GM10266 (cell line): ENCODE data around the gene DNMT3A.

Experiments
- DNase-seq: peaks from one replicate; pipeline ENCODE4 v3.0.0; 2012; ENCODE audit errors: extremely low spot score
- TF ChIP-seq, protein P1 (sequence below): IDR thresholded peaks from 2 replicates; pipeline ENCODE4 v1.5.1; 2012; ENCODE audit warnings: mild to moderate bottlenecking, low read depth; ENCODE audit not compliant: control insufficient read depth, insufficient read depth; ENCODE audit errors: missing control alignments

DNMT3A gene

DNA sequence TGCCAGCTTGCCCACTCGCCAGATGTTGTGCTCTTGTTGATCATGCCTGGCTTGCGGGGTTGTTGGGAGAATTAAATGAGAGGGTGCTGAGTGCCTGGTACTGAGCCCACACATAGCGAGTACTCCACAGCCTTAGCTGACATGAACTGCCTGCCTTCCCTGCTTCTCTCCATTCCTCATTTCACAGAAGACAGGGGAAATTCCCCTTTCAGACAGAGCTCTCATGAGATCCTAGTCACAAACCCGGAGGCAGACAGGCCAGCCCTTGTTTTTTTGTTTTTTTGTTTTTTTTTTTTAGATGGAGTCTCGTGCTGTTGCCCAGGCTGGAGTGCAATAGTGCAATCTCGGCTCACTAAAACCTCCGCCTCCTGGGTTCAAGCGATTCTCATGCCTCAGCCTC, 17.1 kb upstream of the DNMT3A start:
- DNase-seq, result no peak
- TF ChIP-seq, protein P1, sequence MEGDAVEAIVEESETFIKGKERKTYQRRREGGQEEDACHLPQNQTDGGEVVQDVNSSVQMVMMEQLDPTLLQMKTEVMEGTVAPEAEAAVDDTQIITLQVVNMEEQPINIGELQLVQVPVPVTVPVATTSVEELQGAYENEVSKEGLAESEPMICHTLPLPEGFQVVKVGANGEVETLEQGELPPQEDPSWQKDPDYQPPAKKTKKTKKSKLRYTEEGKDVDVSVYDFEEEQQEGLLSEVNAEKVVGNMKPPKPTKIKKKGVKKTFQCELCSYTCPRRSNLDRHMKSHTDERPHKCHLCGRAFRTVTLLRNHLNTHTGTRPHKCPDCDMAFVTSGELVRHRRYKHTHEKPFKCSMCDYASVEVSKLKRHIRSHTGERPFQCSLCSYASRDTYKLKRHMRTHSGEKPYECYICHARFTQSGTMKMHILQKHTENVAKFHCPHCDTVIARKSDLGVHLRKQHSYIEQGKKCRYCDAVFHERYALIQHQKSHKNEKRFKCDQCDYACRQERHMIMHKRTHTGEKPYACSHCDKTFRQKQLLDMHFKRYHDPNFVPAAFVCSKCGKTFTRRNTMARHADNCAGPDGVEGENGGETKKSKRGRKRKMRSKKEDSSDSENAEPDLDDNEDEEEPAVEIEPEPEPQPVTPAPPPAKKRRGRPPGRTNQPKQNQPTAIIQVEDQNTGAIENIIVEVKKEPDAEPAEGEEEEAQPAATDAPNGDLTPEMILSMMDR, result no peak

DNA sequence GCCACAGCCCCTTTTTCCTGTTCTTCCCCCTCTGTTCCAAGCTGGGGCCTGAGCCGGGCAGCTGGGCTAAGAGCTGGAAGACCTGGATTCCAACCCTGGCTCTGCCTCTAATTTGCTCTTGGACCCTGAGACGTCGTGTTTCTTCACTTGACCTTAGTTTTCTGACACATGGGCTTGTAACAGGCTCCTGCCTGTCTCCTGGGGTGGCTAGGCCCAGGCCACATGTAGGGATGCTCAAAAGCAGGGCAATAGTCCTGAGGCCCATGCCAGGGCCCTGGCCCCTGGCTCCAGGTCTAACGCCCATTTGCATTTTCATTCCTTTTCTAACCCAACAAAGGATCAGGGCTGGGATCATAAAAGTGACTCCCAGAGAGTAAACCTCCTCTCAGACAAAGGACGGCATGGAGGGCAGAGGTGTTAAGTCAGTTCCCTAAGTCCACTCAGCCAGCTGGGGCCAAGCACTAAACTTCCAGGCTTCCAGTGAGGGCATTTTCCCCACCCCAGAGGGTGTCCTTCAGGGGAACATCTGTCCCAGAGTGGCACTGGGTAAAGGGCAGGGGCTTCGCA, 16.6 kb upstream of the DNMT3A start:
- TF ChIP-seq, protein P1, result no peak
- DNase-seq, result no peak

DNA sequence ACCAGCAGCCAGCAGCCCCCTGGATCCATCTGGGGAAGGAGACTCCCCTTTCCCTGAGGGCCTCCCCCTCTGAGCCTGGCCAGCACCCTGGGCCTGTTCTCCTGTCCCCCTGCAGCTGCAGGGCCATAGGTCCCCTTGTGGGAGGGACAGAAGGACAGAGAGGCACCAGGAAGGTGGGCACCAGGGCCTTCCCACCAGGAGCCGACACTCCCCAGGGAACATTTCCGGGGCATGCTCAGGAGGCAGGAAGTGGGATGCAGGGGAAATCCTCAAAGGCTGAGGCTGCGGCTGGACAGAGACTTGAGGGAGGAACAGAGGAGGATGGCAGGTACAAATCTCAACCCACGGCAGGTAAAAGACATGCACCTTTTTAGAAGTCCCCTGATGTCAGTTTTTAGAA, 14.4 kb upstream of the DNMT3A start:
- DNase-seq, result no peak
- TF ChIP-seq, protein P1, result no peak

DNA sequence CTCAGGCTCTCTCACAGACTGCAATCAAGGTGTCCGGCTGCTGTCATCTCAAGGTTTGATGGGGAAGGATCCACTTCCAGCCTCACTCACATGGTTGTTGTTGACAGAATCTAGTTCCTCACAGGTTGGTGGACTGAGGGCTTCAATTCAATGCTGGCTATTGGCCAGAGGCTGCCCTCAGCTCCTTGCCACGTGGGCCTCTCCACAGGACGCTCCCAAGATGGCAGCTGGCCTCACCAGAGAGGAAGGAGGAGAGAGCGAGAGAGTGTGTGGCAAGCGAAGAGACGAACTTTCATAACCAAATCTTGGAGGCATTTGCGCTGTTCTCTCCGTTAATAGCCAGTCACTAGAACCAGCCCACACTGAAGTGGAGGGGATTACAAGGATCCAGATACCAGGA, 13.5 kb upstream of the DNMT3A start:
- TF ChIP-seq, protein P1, result no peak
- no peak for DNase-seq

DNA sequence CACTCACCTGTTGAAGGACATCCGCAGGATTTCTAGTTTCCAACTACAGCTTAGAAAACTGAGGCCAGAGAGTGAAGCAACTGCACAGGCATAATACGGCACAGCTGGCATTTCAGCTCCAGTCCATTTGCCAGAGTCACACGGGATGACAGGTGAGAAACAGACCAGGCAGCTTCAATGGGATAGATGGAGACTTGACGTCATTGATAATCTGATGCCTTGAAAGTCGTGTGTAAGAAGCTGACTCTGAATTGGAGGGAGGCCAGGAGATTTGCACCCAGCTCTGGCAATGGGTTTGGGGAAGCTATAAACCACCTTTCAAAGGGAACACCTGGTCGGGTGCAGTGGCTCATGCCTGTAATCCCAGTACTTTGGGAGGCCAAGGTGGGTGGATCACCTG, 12.4 kb upstream of the DNMT3A start:
- TF ChIP-seq, protein P1, result no peak
- no peak for DNase-seq

DNA sequence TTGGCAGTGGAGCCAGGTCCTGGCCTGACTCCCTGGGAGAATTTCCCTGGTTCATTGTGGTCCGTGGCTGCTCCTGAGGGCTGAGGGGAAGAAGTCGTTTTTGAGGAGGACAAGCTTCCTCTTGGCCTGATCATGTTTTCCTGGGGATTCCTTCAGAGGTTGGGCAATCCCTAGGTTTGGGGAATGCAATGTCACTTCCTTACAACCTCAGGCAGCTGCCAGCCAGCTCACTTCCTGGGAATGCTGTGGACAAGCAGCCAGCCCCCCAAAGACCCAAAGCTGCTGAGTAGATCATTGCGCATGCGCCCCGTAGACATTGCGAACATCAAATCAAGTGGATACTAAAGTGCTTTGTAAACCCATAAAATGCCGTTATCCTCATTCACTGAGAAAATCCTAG, 7.7 kb upstream of the DNMT3A start:
- TF ChIP-seq, protein P1, result no peak
- no peak for DNase-seq

DNA sequence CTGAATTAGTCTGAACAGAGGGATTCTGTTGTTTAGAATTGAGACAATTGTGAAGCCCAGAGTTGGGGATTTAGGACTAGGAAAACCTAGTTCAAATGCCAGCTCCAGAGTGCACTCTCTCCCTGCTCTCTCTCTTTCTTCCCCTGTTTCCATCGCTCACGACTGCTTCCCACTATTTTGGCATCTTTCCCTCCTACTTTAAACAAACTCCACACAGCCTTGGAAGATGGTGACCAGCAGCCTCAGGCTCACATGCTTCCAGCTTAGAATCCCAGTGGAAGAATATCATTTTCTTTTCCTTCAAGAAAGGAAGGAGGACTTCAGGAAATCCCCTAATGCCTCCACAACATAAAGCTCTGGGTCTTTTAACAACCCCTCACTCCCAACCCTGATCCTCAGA, 6.1 kb upstream of the DNMT3A start:
- DNase-seq, result no peak
- TF ChIP-seq, protein P1, result no peak
